ENCODE measurements around the gene PIP.
"Not testable (repeated sequence)": the region's sequence is repeated elsewhere in the genome, so short reads cannot be mapped to it uniquely, and the experiment has no call there.

DNA sequence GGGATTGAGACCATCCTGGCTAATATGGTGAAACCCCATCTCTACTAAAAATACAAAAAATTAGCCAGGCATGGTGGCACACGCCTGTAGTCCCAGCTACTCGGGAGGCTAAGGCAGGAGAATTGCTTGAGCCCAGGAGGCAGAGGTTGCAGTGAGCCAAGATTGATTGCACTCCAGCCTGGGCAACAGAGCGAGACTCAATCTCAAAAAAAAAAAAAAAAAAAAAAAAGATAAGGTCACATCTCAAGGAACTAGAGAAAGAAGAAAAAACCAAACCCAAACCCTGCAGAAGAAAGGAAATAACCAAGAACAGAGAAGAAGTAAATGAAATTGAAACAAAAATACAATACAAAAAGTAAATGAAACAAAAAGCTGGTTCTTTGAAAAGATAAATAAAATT lies 46.3 kb upstream of the PIP start:
- TF ChIP-seq, protein P1, sequence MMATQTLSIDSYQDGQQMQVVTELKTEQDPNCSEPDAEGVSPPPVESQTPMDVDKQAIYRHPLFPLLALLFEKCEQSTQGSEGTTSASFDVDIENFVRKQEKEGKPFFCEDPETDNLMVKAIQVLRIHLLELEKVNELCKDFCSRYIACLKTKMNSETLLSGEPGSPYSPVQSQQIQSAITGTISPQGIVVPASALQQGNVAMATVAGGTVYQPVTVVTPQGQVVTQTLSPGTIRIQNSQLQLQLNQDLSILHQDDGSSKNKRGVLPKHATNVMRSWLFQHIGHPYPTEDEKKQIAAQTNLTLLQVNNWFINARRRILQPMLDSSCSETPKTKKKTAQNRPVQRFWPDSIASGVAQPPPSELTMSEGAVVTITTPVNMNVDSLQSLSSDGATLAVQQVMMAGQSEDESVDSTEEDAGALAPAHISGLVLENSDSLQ (IDR thresholded peaks at IDR 0.05): not testable (repeated sequence)
- not testable (repeated sequence) for TF ChIP-seq NFRKB (IDR thresholded peaks at IDR 0.05); SP1 (IDR thresholded peaks at IDR 0.05); LEF1 (IDR thresholded peaks at IDR 0.05; ENCODE audit: borderline replicate concordance); HDGF (IDR thresholded peaks at IDR 0.05; ENCODE audit: borderline replicate concordance)
